Activated T-helper 17 cell treated with anti-CD3 and anti-CD28 coated beads, Interleukin-2, amount 50 U/mL, for 72 hours (primary cell): ENCODE results near the gene PAF1. TPM values are rescaled to one million over a fixed set of nuclear protein-coding genes. Genes with fewer than 3 reads are reported as not detected.
"Not testable (repeated sequence)": the region's sequence is repeated elsewhere in the genome, so short reads cannot be mapped to it uniquely, and the experiment has no call there.

Experiments
- ATAC-seq: fragments of 150-1000 bp; cut with Tn5 transposase; replicated peaks from 2 replicates; pipeline ENCODE4 v1.10.0; 2021; ENCODE audit warnings: mild to moderate bottlenecking, moderate library complexity
- H3K27ac Mint-ChIP-seq: one replicate; pipeline ENCODE4 v1.8.0; 2022; ENCODE audit warnings: mixed read lengths
- H3K27me3 Mint-ChIP-seq: one replicate; pipeline ENCODE4 v1.8.0; 2022; ENCODE audit warnings: mixed read lengths
- H3K36me3 Mint-ChIP-seq: one replicate; pipeline ENCODE4 v1.8.0; 2022; ENCODE audit warnings: low read depth, mild to moderate bottlenecking, mixed read lengths
- H3K4me1 Mint-ChIP-seq: one replicate; pipeline ENCODE4 v1.8.0; 2022; ENCODE audit warnings: mixed read lengths
- H3K4me3 Mint-ChIP-seq: one replicate; pipeline ENCODE4 v1.8.0; 2022; ENCODE audit warnings: mild to moderate bottlenecking, mixed read lengths
- H3K9me3 Mint-ChIP-seq: one replicate; pipeline ENCODE4 v1.8.0; 2022; ENCODE audit warnings: mixed read lengths
- total RNA-seq, 2 donors: library from RNA; stranded (reverse); gene quantifications; one replicate each; pipeline ENCODE4 v1.2.3, GENCODE V29; 2022

The PAF1 gene
- total RNA-seq, 2 donors from 2014 or later, result 46.6 to 58.6 TPM

- H3K27ac Mint-ChIP-seq, result peak overlapping the region; percentile 48
- no peaks in the 10 kb centered on the region for H3K27me3 Mint-ChIP-seq
- H3K4me1 Mint-ChIP-seq, result peaks cover 55% of the 10 kb centered on the region
- peaks cover 80% of the 10 kb centered on the region for H3K36me3 Mint-ChIP-seq
- peak overlapping the region; percentile 13 for H3K4me3 Mint-ChIP-seq
- peak; percentile 14 for ATAC-seq
- no peaks in the 10 kb centered on the region for H3K9me3 Mint-ChIP-seq
These were observed 43.4 kb downstream of the PAF1 start for GRCh38 chr19:39347332-39348164.

GRCh38 chr19:39345956-39346355 lies 45.0 kb downstream of the PAF1 start:
- H3K27me3 Mint-ChIP-seq, result no peaks in the 10 kb centered on the region
- peak overlapping the region; percentile 78 for H3K4me3 Mint-ChIP-seq
- no peak for ATAC-seq
- H3K27ac Mint-ChIP-seq, result peak overlapping the region; percentile 73
- H3K36me3 Mint-ChIP-seq, result peaks cover 74% of the 10 kb centered on the region
- H3K4me1 Mint-ChIP-seq, result peaks cover 55% of the 10 kb centered on the region
- H3K9me3 Mint-ChIP-seq, result no peaks in the 10 kb centered on the region

- Mint-ChIP-seq H3K27me3 (no peaks in the 10 kb centered on the region), H3K27ac (peak overlapping the region; percentile 73), H3K4me1 (peaks cover 50% of the 10 kb centered on the region), H3K4me3 (peak overlapping the region; percentile 78), H3K36me3 (peaks cover 59% of the 10 kb centered on the region), H3K9me3 (no peaks in the 10 kb centered on the region)
- ATAC-seq, result no peak
These were observed 48.1 kb downstream of the PAF1 start for GRCh38 chr19:39342647-39343305.

- H3K36me3 Mint-ChIP-seq, result peaks cover 51% of the 10 kb centered on the region
- H3K27me3 Mint-ChIP-seq, result no peaks in the 10 kb centered on the region
- peak within 1 kb of the TSS; percentile 100 for H3K4me3 Mint-ChIP-seq
- peaks cover 50% of the 10 kb centered on the region for H3K4me1 Mint-ChIP-seq
- no peaks in the 10 kb centered on the region for H3K9me3 Mint-ChIP-seq
- H3K27ac Mint-ChIP-seq, result peak within 1 kb of the TSS; percentile 99
- ATAC-seq, result peak; percentile 91
These were observed 48.9 kb downstream of the PAF1 start, which contains the start of gene SAMD4B for GRCh38 chr19:39341719-39342604. SAMD4B (plus strand) TSS chr19:39342421; CDS start chr19:39356894, 14,473 bp downstream.

GRCh38 chr19:39341129-39341718 lies 49.7 kb downstream of the PAF1 start:
- peak; percentile 12 for ATAC-seq
- peak overlapping the region; percentile 100 for H3K4me3 Mint-ChIP-seq

GRCh38 chr19:39340156-39340555 lies 50.8 kb downstream of the PAF1 start:
- H3K27me3 Mint-ChIP-seq, ATAC-seq, H3K9me3 Mint-ChIP-seq: not testable (repeated sequence)
- Mint-ChIP-seq H3K4me3 (peak overlapping the region; percentile 100), H3K36me3 (peaks cover 47% of the 10 kb centered on the region), H3K27ac (peak overlapping the region; percentile 99), H3K4me1 (peaks cover 43% of the 10 kb centered on the region)

More at GRCh38 chr19:39341129-39341718, 49.7 kb downstream of the PAF1 start:
- Mint-ChIP-seq H3K9me3 (no peaks in the 10 kb centered on the region), H3K27me3 (no peaks in the 10 kb centered on the region), H3K36me3 (peaks cover 48% of the 10 kb centered on the region), H3K4me1 (peaks cover 50% of the 10 kb centered on the region), H3K27ac (peak overlapping the region; percentile 99)

- Mint-ChIP-seq H3K36me3 (peaks cover 47% of the 10 kb centered on the region), H3K27ac (peak overlapping the region; percentile 99), H3K4me3 (peak overlapping the region; percentile 100), H3K9me3 (no peaks in the 10 kb centered on the region), H3K27me3 (no peaks in the 10 kb centered on the region), H3K4me1 (peaks cover 42% of the 10 kb centered on the region)
- ATAC-seq, result no peak
These were observed 51.2 kb downstream of the PAF1 start for GRCh38 chr19:39339674-39340073.

- Mint-ChIP-seq H3K36me3 (peaks cover 54% of the 10 kb centered on the region), H3K4me3 (peak overlapping the region; percentile 99), H3K9me3 (no peaks in the 10 kb centered on the region), H3K27me3 (no peaks in the 10 kb centered on the region), H3K27ac (peak overlapping the region; percentile 99), H3K4me1 (peaks cover 25% of the 10 kb centered on the region)
- ATAC-seq, result no peak
These were observed 54.4 kb downstream of the PAF1 start for GRCh38 chr19:39336483-39336882.

Other genes with a start within 250 kb of the PAF1 start
- gene NCCRP1, start 194.1 kb downstream of the PAF1 start, total RNA-seq, result not detected
- not detected for gene SYCN, start 186.8 kb downstream of the PAF1 start, total RNA-seq
- gene IFNL3, start 146.1 kb downstream of the PAF1 start, total RNA-seq, result not detected
- not detected for gene IFNL4, start 142.2 kb downstream of the PAF1 start, total RNA-seq
- not detected for gene IFNL2, start 122.7 kb downstream of the PAF1 start, total RNA-seq
- under 1 TPM in 1 of 2 donors, not detected in 1; 0.42 TPM for gene IFNL1, start 94.7 kb downstream of the PAF1 start, total RNA-seq
- 1 to 10 TPM; 3.7 to 10.0 TPM for gene LRFN1, start 70.2 kb downstream of the PAF1 start, total RNA-seq
- 100 to 1,000 TPM; 330 to 351 TPM for gene GMFG, start 55.1 kb downstream of the PAF1 start, total RNA-seq
- 10 to 100 TPM; 52.8 to 75.1 TPM for gene SAMD4B, start 48.7 kb downstream of the PAF1 start, total RNA-seq
- gene MED29, start 272 bp upstream of the PAF1 start, total RNA-seq, result 10 to 100 TPM; 24.6 to 27.7 TPM
- 100 to 1,000 TPM in 1 of 2 donors, 10 to 100 TPM in 1; 67.4 to 265 TPM for gene ZFP36, start 15.7 kb upstream of the PAF1 start, total RNA-seq
- gene PLEKHG2, start 21.6 kb upstream of the PAF1 start, total RNA-seq, result 10 to 100 TPM; 51.2 to 69.4 TPM
- 1,000 to 10,000 TPM; 2,984 to 3,090 TPM for gene RPS16, start 44.8 kb upstream of the PAF1 start, total RNA-seq
- 100 to 1,000 TPM; 182 to 239 TPM for gene SUPT5H, start 54.5 kb upstream of the PAF1 start, total RNA-seq
- gene TIMM50, start 89.7 kb upstream of the PAF1 start, total RNA-seq, result 10 to 100 TPM; 51.5 to 95.1 TPM
- 1 to 10 TPM in 1 of 2 donors, under 1 TPM in 1; 0.16 to 1.2 TPM for gene DLL3, start 107.8 kb upstream of the PAF1 start, total RNA-seq
- gene SELENOV, start 124.0 kb upstream of the PAF1 start, total RNA-seq, result not detected
- gene EID2B, start 141.7 kb upstream of the PAF1 start, total RNA-seq, result 1 to 10 TPM; 2.8 to 3.2 TPM
- 10 to 100 TPM in 1 of 2 donors, 1 to 10 TPM in 1; 9.4 to 13.4 TPM for gene EID2, start 149.1 kb upstream of the PAF1 start, total RNA-seq
- gene LGALS13, start 211.4 kb upstream of the PAF1 start, total RNA-seq, result not detected